Right lobe of liver (tissue), 6 donors: Measurements from ENCODE around the gene NFYC. TPM values are rescaled to one million over a fixed set of nuclear protein-coding genes. Genes with fewer than 3 reads are reported as not detected.

Experiments
- ATAC-seq, 4 donors: fragments of 200-7000 bp; cut with Tn5 transposase; one replicate each; pipeline ENCODE4 v1.9.1; 2020; ENCODE audit warnings: mild to moderate bottlenecking in 4 of 4, moderate library complexity in 4 of 4
- DNase-seq, 3 donors: peaks; one replicate each; pipeline ENCODE4 v3.0.0-alpha.2; 2020
- H3K27ac ChIP-seq, 3 donors: fragments of 200-600 bp; one replicate each; pipeline ENCODE4 v1.8.0; 2022
- H3K27me3 ChIP-seq, 2 donors: fragments of 200-600 bp; one replicate each; pipeline ENCODE4 v1.8.0; 2022
- H3K36me3 ChIP-seq, 4 donors: fragments of 200-600 bp; sonication (generic) in 1 of 4; one replicate each; pipeline versions ENCODE4 v1.5.1 to v1.8.0; 2017 to 2022; ENCODE audit warnings: control low read depth in 1 of 4
- H3K4me1 ChIP-seq, 4 donors: fragments of 200-600 bp; sonication (generic) in 1 of 4; one replicate each; pipeline versions ENCODE4 v1.5.1 to v1.8.0; 2017 to 2022; ENCODE audit warnings: control low read depth in 1 of 4
- H3K4me3 ChIP-seq, 3 donors: fragments of 200-600 bp; one replicate each; pipeline ENCODE4 v1.8.0; 2022
- H3K9me3 ChIP-seq, 4 donors: fragments of 200-600 bp; sonication (generic) in 1 of 4; one replicate each; pipeline versions ENCODE4 v1.5.1 to v1.8.0; 2017 to 2022; ENCODE audit warnings: control low read depth in 1 of 4
- POLR2A ChIP-seq: fragments of 450-650 bp; IDR thresholded peaks from one replicate; pipeline ENCODE4 v1.6.1; 2017; ENCODE audit warnings: antibody characterized with exemption, mild to moderate bottlenecking
- WGBS: methylation state at CpG from one replicate; pipeline ENCODE4 v1.1.6; 2018; ENCODE audit warnings: low coverage, low lambda C conversion rate; ENCODE audit not compliant: insufficient coverage; ENCODE audit errors: missing lambda C conversion rate; 5-methylcytosine and 5-hydroxymethylcytosine counted together
- intact Hi-C, 2 donors: fragments of 100-400 bp; cut with DNase I; formaldehyde crosslinking; loops; one replicate each; pipeline versions ENCODE4 v1.11.2 to v1.14.1; 2022
- total RNA-seq, 6 experiments: library from RNA; depleted of rRNA in 2 of 6; stranded (reverse); fragments of >200 nt in 2 of 6; fragmentation: NEBNext Ultra II Directional in 3 of 6; extraction: Animal tissue kit (Norgen Biotek cat#: 25700) in 3 of 6; gene quantifications; one replicate each; pipeline versions ENCODE4 v1.1.0 to v1.2.4, GENCODE V29; 2016 to 2023
- TF ChIP-seq, protein P1 (sequence below), 4 donors: fragments of 200-600 bp in 3 of 4; fragments of 450-650 bp in 1 of 4; IDR thresholded peaks; one replicate each; pipeline versions ENCODE4 v1.5.1 to v1.8.0; 2016 to 2022; ENCODE audit warnings: antibody characterized with exemption in 4 of 4, mild to moderate bottlenecking in 2 of 4
- donor health status: DM: no; HTN: yes; CAD: no.
- donor health status: DM: no; HTN: no; CAD: no.
- donor health status: DM: no; HTN: no; CAD: no.
- donor health status: DM: no; HTN: yes; CAD: no.
- donor health status: DM: no; HTN: yes; CAD: no.

NFYC gene
- total RNA-seq, 6 experiments from 2014 or later, result 21.9 to 36.1 (median 28.1) TPM

DNA sequence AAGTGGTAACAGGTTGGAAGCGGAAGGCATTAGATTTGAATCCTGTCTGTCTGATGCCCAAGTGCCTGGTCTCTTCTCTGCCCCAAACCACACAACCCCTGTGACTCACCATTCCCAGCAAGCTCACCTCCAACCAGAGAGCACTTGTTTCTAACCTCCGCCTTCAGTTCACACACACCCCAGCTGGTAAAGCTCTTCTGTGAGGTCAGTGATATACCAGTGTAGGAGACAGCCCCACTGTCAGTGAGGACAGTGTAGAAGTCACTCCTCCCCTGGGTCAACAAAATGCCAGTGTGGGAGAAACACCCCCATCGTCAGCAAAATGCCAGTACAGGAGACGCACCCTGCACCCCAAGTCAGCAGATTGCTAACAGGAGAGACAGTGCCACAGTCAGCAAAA, 28.6 kb upstream of the NFYC start:
- TF ChIP-seq, protein P1, sequence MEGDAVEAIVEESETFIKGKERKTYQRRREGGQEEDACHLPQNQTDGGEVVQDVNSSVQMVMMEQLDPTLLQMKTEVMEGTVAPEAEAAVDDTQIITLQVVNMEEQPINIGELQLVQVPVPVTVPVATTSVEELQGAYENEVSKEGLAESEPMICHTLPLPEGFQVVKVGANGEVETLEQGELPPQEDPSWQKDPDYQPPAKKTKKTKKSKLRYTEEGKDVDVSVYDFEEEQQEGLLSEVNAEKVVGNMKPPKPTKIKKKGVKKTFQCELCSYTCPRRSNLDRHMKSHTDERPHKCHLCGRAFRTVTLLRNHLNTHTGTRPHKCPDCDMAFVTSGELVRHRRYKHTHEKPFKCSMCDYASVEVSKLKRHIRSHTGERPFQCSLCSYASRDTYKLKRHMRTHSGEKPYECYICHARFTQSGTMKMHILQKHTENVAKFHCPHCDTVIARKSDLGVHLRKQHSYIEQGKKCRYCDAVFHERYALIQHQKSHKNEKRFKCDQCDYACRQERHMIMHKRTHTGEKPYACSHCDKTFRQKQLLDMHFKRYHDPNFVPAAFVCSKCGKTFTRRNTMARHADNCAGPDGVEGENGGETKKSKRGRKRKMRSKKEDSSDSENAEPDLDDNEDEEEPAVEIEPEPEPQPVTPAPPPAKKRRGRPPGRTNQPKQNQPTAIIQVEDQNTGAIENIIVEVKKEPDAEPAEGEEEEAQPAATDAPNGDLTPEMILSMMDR (IDR thresholded peaks at IDR 0.05), result no peak
- TF ChIP-seq POLR2A, result no peak
- no peaks in the 10 kb centered on the region for H3K9me3 ChIP-seq
- H3K27me3 ChIP-seq, result no peaks in the 10 kb centered on the region
- WGBS, result 29% methylated on average over 1 of the region's 4 CpGs
- peaks cover 0 to 7% (median 0%) of the 10 kb centered on the region in 4 donors for H3K4me1 ChIP-seq
- no peaks in the 10 kb centered on the region for H3K36me3 ChIP-seq
- intact Hi-C loops, result no loop called here
- no peak overlapping the region for H3K4me3 ChIP-seq
- DNase-seq (no peak), ATAC-seq (no peak)
- H3K27ac ChIP-seq, result no peak overlapping the region

DNA sequence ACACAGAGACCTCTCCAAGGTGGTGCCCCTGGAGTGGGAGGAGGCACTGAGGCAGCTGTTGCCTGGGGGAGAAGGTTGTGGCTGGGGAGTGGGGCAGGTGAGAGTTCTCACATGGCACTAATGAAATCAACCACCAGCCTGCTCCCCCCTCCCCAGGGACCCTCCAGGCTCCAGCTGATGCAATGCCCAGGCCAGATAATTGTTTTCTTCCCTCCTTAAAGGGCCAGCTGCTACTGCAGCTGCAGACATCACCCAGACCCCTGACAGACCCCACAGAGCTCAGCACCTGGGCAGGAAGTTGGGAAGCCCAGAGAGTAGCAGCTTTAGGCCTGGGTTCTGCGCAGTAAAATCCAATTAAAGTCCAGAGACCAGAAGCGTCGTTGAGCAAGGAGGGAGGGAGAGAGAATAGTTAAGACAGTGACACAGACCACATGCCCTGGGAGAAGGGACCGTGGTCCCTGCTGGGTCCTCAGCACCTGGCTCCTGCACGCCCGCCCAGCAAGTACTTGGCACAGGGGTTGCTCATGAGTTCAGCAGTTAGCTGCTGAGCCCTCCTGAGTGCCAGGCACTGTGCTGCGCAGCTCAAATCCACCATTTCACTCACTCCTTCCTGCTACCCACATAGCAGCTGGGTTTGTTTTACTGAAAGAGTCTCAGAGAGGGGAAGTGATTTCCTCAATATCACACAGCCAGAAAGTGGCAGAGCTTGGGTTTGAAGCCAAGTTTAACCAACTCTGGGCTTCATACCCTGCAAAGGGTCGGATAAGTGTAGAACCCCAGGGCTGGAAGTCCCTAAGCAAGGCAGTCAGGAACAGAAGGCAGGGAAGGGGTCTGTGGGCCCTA, 28.0 kb upstream of the NFYC start:
- WGBS, result 100% methylated on average over 1 of the region's 8 CpGs
- H3K27me3 ChIP-seq, result no peaks in the 10 kb centered on the region
- DNase-seq (no peak), ATAC-seq (no peak)
- H3K4me3 ChIP-seq, result no peak overlapping the region
- no peaks in the 10 kb centered on the region for H3K9me3 ChIP-seq
- intact Hi-C loops, result no loop called here
- H3K4me1 ChIP-seq, result peaks cover 0 to 8% (median 0%) of the 10 kb centered on the region in 4 donors
- TF ChIP-seq POLR2A, result no peak
- TF ChIP-seq, protein P1 (IDR thresholded peaks at IDR 0.05), result no peak
- no peaks in the 10 kb centered on the region for H3K36me3 ChIP-seq
- H3K27ac ChIP-seq, result no peak overlapping the region

DNA sequence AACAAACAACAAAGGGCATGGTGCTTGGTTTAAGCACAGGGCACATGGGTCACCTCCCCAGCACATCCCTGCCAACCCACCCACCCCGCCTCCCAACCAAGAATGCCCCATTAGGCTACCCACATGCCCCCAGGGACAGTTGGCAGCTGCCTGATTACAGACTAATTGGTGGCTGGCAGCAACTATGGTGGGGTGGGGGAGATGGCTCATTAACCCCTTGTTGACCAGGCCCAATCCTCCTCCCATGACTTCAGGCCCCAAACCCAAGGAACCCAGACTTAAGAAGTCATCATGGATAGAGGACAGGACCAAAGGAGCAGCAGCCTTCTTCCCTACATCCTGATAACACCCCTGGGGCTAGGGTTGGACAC, 27.4 kb upstream of the NFYC start:
- TF ChIP-seq, protein P1 (IDR thresholded peaks at IDR 0.05), result no peak
- TF ChIP-seq POLR2A, result no peak
- intact Hi-C loops, result no loop called here
- Histone ChIP-seq H3K27me3 (no peaks in the 10 kb centered on the region), H3K36me3 (no peaks in the 10 kb centered on the region), H3K27ac (no peak overlapping the region), H3K4me1 (peaks cover 0 to 11% (median 0%) of the 10 kb centered on the region in 4 donors), H3K4me3 (no peak overlapping the region), H3K9me3 (no peaks in the 10 kb centered on the region)
- no CpG with 5 or more reads among the region's 1 CpG for WGBS
- DNase-seq, result no peak
- ATAC-seq, result no peak

DNA sequence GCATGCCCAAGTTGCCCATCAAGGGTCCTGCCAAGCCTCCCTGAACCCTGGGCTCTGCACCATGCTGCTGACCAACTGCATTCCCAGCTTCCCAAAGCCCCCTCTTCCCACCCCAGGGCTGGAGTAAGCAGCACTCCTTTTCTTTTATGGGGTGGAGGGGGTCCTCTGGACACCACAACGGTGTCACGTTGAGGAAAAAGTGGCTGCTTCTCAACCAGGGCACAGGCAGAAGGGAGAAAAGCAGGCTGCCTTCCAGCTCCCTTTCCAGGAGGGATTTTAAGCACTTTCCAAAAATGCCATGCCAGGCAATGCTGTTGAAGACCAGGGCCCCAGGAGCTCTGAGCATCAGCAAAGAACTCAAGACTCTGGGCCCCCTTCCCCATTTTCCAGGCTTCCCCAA, 26.7 kb upstream of the NFYC start:
- no peak for DNase-seq
- Histone ChIP-seq H3K4me1 (peaks cover 0 to 11% (median 0%) of the 10 kb centered on the region in 4 donors), H3K36me3 (no peaks in the 10 kb centered on the region), H3K27ac (no peak overlapping the region), H3K4me3 (no peak overlapping the region), H3K9me3 (no peaks in the 10 kb centered on the region), H3K27me3 (no peaks in the 10 kb centered on the region)
- intact Hi-C loops, result no loop called here
- ATAC-seq, result no peak
- TF ChIP-seq, protein P1 (IDR thresholded peaks at IDR 0.05), result no peak
- no peak for TF ChIP-seq POLR2A
- no CpG with 5 or more reads among the region's 2 CpGs for WGBS
